A673 (cell line): ENCODE measurements around the gene AR. TPM values are rescaled to one million over a fixed set of nuclear protein-coding genes. Genes with fewer than 3 reads are reported as not detected.

ENCODE experiments used
- BruUV-seq: library from RNA; stranded (reverse); fragments of 400-500 nt; replicated peaks from 2 replicates; lab custom pipeline; 2021; lab: Mats Ljungman, UMichigan
- CTCF ChIA-PET: fragments of 300-600 bp; sonication (Branson Sonifier 250); formaldehyde crosslinking; loops from one replicate; lab custom pipeline; 2022; ENCODE audit warnings: antibody characterized with exemption; lab: Charles Lee
- POLR2A ChIA-PET: fragments of 300-600 bp; sonication (Branson Sonifier 250); formaldehyde crosslinking; loops from one replicate; lab custom pipeline; 2022; ENCODE audit warnings: antibody characterized with exemption; ENCODE audit not compliant: low non-redundant PET; lab: Charles Lee
- DNase-seq: peaks from one replicate; pipeline ENCODE4 v3.0.0-alpha.2; 2015; ENCODE audit warnings: low spot score
- H3K27ac ChIP-seq: fragments of 200-600 bp; sonication (generic); 2 replicates; pipeline ENCODE4 v1.5.1; 2016; ENCODE audit warnings: mixed run types, low read depth, mild to moderate bottlenecking, mixed read lengths, antibody characterized with exemption, low read length; ENCODE audit not compliant: poor library complexity, severe bottlenecking
- H3K27me3 ChIP-seq: fragments of 200-600 bp; sonication (generic); replicated peaks from 2 replicates; pipeline ENCODE4 v1.6.1; 2017; ENCODE audit warnings: mixed run types, low read depth, mild to moderate bottlenecking, mixed read lengths, antibody characterized with exemption, low read length; ENCODE audit not compliant: insufficient read depth, poor library complexity
- H3K36me3 ChIP-seq: fragments of 200-600 bp; sonication (generic); 2 replicates; pipeline ENCODE4 v1.6.1; 2016; ENCODE audit warnings: mixed run types, mild to moderate bottlenecking, mixed read lengths, antibody characterized with exemption, low read length; ENCODE audit not compliant: insufficient read depth, poor library complexity, severe bottlenecking
- H3K4me1 ChIP-seq: fragments of 200-600 bp; sonication (generic); 2 replicates; pipeline ENCODE4 v1.6.1; 2017; ENCODE audit warnings: mixed run types, mild to moderate bottlenecking, mixed read lengths, antibody characterized with exemption, low read length; ENCODE audit not compliant: insufficient read depth, poor library complexity, severe bottlenecking
- H3K4me3 ChIP-seq: fragments of 200-600 bp; sonication (generic); 2 replicates; pipeline ENCODE4 v1.5.1; 2016; ENCODE audit warnings: low read depth, mixed run types, mild to moderate bottlenecking, mixed read lengths, low read length; ENCODE audit not compliant: poor library complexity, severe bottlenecking
- H3K9me3 ChIP-seq: fragments of 200-600 bp; sonication (generic); 2 replicates; pipeline ENCODE4 v1.6.1; 2016; ENCODE audit warnings: mixed run types, low read depth, mild to moderate bottlenecking, mixed read lengths, antibody characterized with exemption, low read length; ENCODE audit not compliant: poor library complexity, severe bottlenecking
- CTCF ChIP-seq: fragments of 300-800, 200-600 bp; sonication (generic); conservative IDR thresholded peaks from 2 replicates; pipeline ENCODE4 v1.5.1; 2017; ENCODE audit warnings: low read depth, mild to moderate bottlenecking, antibody characterized with exemption, low read length, moderate library complexity, mixed read lengths
- EZH2 ChIP-seq: fragments of 200-600 bp; sonication (generic); IDR thresholded peaks from 2 replicates; pipeline ENCODE4 v1.6.1; 2017; ENCODE audit warnings: borderline replicate concordance, low read depth, mild to moderate bottlenecking, mixed read lengths, antibody characterized with exemption, low read length; ENCODE audit not compliant: poor library complexity, severe bottlenecking
- intact Hi-C: fragments of 100-400 bp; cut with micrococcal nuclease; formaldehyde crosslinking; loops from one replicate; pipeline ENCODE4 v1.10.0; 2022; ENCODE audit not compliant: unreplicated experiment
- total RNA-seq: library from RNA; stranded (reverse); gene quantifications from 2 replicates; pipeline ENCODE4 v1.2.3, GENCODE V29; 2021

Gene AR
- total RNA-seq, 1 experiment from 2014 or later, result 0.11 TPM

GRCh38 chrX:67601771-67602170 lies 58.0 kb downstream of the AR start:
- CTCF ChIA-PET, result no interaction called here
- POLR2A ChIA-PET, result no interaction called here
- Histone ChIP-seq H3K27me3 (no peaks in the 10 kb centered on the region), H3K4me1 (no peaks in the 10 kb centered on the region), H3K36me3 (no peaks in the 10 kb centered on the region), H3K4me3 (no peak overlapping the region), H3K27ac (no peak overlapping the region), H3K9me3 (peaks cover 4% of the 10 kb centered on the region)
- no peak for DNase-seq
- intact Hi-C loops, result no loop called here
- no peak for TF ChIP-seq CTCF
- no peak for TF ChIP-seq EZH2
- BruUV-seq, result no TSS peak

- TF ChIP-seq EZH2, result no peak
- TF ChIP-seq CTCF, result no peak
- Histone ChIP-seq H3K27me3 (no peaks in the 10 kb centered on the region), H3K27ac (no peak overlapping the region), H3K4me1 (no peaks in the 10 kb centered on the region), H3K9me3 (no peaks in the 10 kb centered on the region), H3K4me3 (no peak overlapping the region), H3K36me3 (no peaks in the 10 kb centered on the region)
- DNase-seq, result no peak
- POLR2A ChIA-PET, result no interaction called here
- CTCF ChIA-PET, result no interaction called here
- BruUV-seq, result no TSS peak
- intact Hi-C loops, result no loop called here
Observed at GRCh38 chrX:67604979-67605703, 61.3 kb downstream of the AR start.

- no peak for DNase-seq
- peaks cover 3% of the 10 kb centered on the region for H3K9me3 ChIP-seq
- no TSS peak for BruUV-seq
- intact Hi-C loops, result no loop called here
- CTCF ChIA-PET, result no interaction called here
- no peak overlapping the region for H3K27ac ChIP-seq
- no peaks in the 10 kb centered on the region for H3K27me3 ChIP-seq
- no peaks in the 10 kb centered on the region for H3K4me1 ChIP-seq
- POLR2A ChIA-PET, result no interaction called here
- H3K4me3 ChIP-seq, result no peak overlapping the region
- no peak for TF ChIP-seq CTCF
- no peak for TF ChIP-seq EZH2
- no peaks in the 10 kb centered on the region for H3K36me3 ChIP-seq
Observed at GRCh38 chrX:67607466-67607865, 63.6 kb downstream of the AR start.
